SU-DHL-6 (cell line): ENCODE results near the gene PAH.

Source experiments
- CTCF ChIP-seq: fragments of 200-600 bp; sonication (generic); IDR thresholded peaks from one replicate; pipeline ENCODE4 v1.5.1; 2017; ENCODE audit warnings: antibody characterized with exemption, mild to moderate bottlenecking, low read length, moderate library complexity; ENCODE audit not compliant: insufficient read depth, poor library complexity, severe bottlenecking
- EZH2phosphoT487 ChIP-seq: fragments of 200-600 bp; sonication (generic), shearing (Covaris generic); conservative IDR thresholded peaks from 2 replicates; pipeline ENCODE4 v1.6.1; 2018; ENCODE audit warnings: mild to moderate bottlenecking, antibody characterized with exemption, low read length, moderate library complexity, mixed read lengths

- no peak for TF ChIP-seq CTCF
- TF ChIP-seq EZH2phosphoT487, result no peak
Observed at GRCh38 chr12:102918840-102919239, 1.8 kb upstream of the PAH start.
